Keratinocyte (primary cell): ENCODE results near the gene ZNF280D. TPM values are rescaled to one million over a fixed set of nuclear protein-coding genes. Genes with fewer than 3 reads are reported as not detected.

Experiments
- DNase-seq: peaks from one replicate; pipeline ENCODE4 v3.0.0-alpha.2; 2011; ENCODE audit warnings: low read depth, missing footprints, low spot score
- FAIRE-seq: peaks from 2 replicates; lab custom pipeline; 2011; peaks lifted over from hg19 to GRCh38; lab: Jason Lieb, UNC
- H2AFZ ChIP-seq: 2 replicates; pipeline ENCODE4 v1.6.0; 2012; ENCODE audit warnings: low read length, control low read depth, inconsistent platforms; ENCODE audit not compliant: control insufficient read depth
- H3K27ac ChIP-seq: 2 replicates; pipeline ENCODE4 v1.5.1; 2011; ENCODE audit warnings: low read length; ENCODE audit not compliant: control insufficient read depth, insufficient read depth
- H3K27me3 ChIP-seq: 3 replicates; pipeline ENCODE4 v1.6.0; 2011; ENCODE audit warnings: low read length; ENCODE audit not compliant: control insufficient read depth, insufficient read depth; ENCODE audit errors: extremely low read depth
- H3K36me3 ChIP-seq, 2 experiments: 2 replicates in 1 of 2; 3 replicates in 1 of 2; pipeline ENCODE4 v1.5.1; 2011; ENCODE audit warnings: low read length in 2 of 2, mild to moderate bottlenecking in 1 of 2; ENCODE audit not compliant: control insufficient read depth in 2 of 2, insufficient read depth in 2 of 2; ENCODE audit errors: extremely low read depth in 1 of 2
- H3K4me1 ChIP-seq: 3 replicates; pipeline ENCODE4 v1.5.1; 2011; ENCODE audit warnings: low read length; ENCODE audit not compliant: control insufficient read depth, insufficient read depth; ENCODE audit errors: extremely low read depth
- H3K4me2 ChIP-seq: 3 replicates; pipeline ENCODE4 v1.6.0; 2011; ENCODE audit warnings: low read depth, low read length; ENCODE audit not compliant: control insufficient read depth, insufficient read depth; ENCODE audit errors: extremely low read depth
- H3K4me3 ChIP-seq, 3 experiments: fragments of 200-600 bp in 1 of 3; sonication (generic) in 1 of 3; 2 replicates in 2 of 3; 3 replicates in 1 of 3; pipeline ENCODE4 v1.5.1; 2011 to 2016; ENCODE audit warnings: low read length in 3 of 3, mild to moderate bottlenecking in 3 of 3, control low read depth in 2 of 3, inconsistent platforms in 1 of 3, low read depth in 1 of 3, mixed read lengths in 1 of 3, mixed run types in 1 of 3, moderate library complexity in 1 of 3; ENCODE audit not compliant: control insufficient read depth in 2 of 3, insufficient read depth in 2 of 3; ENCODE audit errors: extremely low read depth in 1 of 3
- H3K79me2 ChIP-seq: 2 replicates; pipeline ENCODE4 v1.6.0; 2012; ENCODE audit warnings: low read length; ENCODE audit not compliant: control insufficient read depth, insufficient read depth
- H3K9ac ChIP-seq: 3 replicates; pipeline ENCODE4 v1.6.0; 2011; ENCODE audit warnings: low read length; ENCODE audit not compliant: control insufficient read depth, insufficient read depth; ENCODE audit errors: extremely low read depth
- H3K9me1 ChIP-seq: 3 replicates; pipeline ENCODE4 v1.6.0; 2011; ENCODE audit warnings: low read length; ENCODE audit not compliant: control insufficient read depth, insufficient read depth; ENCODE audit errors: extremely low read depth
- H3K9me3 ChIP-seq: 2 replicates; pipeline ENCODE4 v1.5.1; 2012; ENCODE audit warnings: low read depth, low read length; ENCODE audit not compliant: control insufficient read depth
- H4K20me1 ChIP-seq: 3 replicates; pipeline ENCODE4 v1.6.0; 2011; ENCODE audit warnings: low read length; ENCODE audit not compliant: control insufficient read depth, insufficient read depth; ENCODE audit errors: extremely low read depth
- CTCF ChIP-seq, 3 experiments: IDR thresholded peaks in 1 of 3; conservative IDR thresholded peaks in 1 of 3; optimal IDR thresholded peaks in 1 of 3; 2 replicates in 2 of 3; 3 replicates in 1 of 3; pipeline versions ENCODE3 to v1.5.1; 2011; ENCODE audit warnings: low read length in 3 of 3, mild to moderate bottlenecking in 3 of 3, moderate library complexity in 2 of 3, control low read depth in 1 of 3, inconsistent platforms in 1 of 3; ENCODE audit not compliant: insufficient read depth in 2 of 3; ENCODE audit errors: extremely low read depth in 1 of 3
- EZH2 ChIP-seq: IDR thresholded peaks from one replicate; pipeline ENCODE4 v1.6.1; 2012; ENCODE audit warnings: inconsistent platforms, mild to moderate bottlenecking, low read length, moderate library complexity
- dilution Hi-C: fragments of 300-500 bp; cut with MboI; formaldehyde crosslinking; loops from one replicate; pipeline ENCODE4 v1.7.0; 2020; ENCODE audit warnings: low sequenced_read_pairs; ENCODE audit not compliant: extremely low pct_ligation_motif_present
- polyA plus RNA-seq, 5 experiments: library from polyadenylated mRNA; depleted of rRNA in 3 of 5; stranded (reverse) in 3 of 5; stranded (forward) in 1 of 5; unstranded in 1 of 5; fragments of >200 nt; gene quantifications; 1 replicate in 1 of 5; 2 replicates in 3 of 5; 3 replicates in 1 of 5; pipeline versions ENCODE4 v1.2.1 to v1.2.3, GENCODE V29; 2011 to 2012; ENCODE audit warnings: missing spikeins in 2 of 5, low read depth in 1 of 5, low replicate concordance in 1 of 5

Gene ZNF280D
- polyA plus RNA-seq, 1 donor (not counting 4 experiments of a cell fraction or from before 2014, with no cell fraction given): 8.7 TPM

GRCh38 chr15:56736308-56736707 is 3.0 kb upstream of the ZNF280D start:
- Histone ChIP-seq H3K9me3 (no peaks in the 10 kb centered on the region), H3K4me2 (no peak overlapping the region), H3K9me1 (no peaks in the 10 kb centered on the region), H2AFZ (no peak overlapping the region), H3K36me3 (no peaks in the 10 kb centered on the region), H3K9ac (no peak overlapping the region), H3K4me1 (peaks cover 17% of the 10 kb centered on the region), H3K27me3 (no peaks in the 10 kb centered on the region), H3K79me2 (peaks cover 15% of the 10 kb centered on the region), H4K20me1 (no peaks in the 10 kb centered on the region), H3K27ac (no peak overlapping the region), H3K4me3 (no peak overlapping the region)
- FAIRE-seq (no peak), DNase-seq (no peak)
- TF ChIP-seq CTCF (optimal IDR thresholded peaks at IDR 0.05 in 1 of 3, IDR thresholded peaks at IDR 0.05 in 1 of 3, conservative IDR thresholded peaks at IDR 0.05 in 1 of 3; ENCODE audit: extremely low read depth in 1 of 3, insufficient read depth in 2 of 3, low read length in 3 of 3) (no peak), EZH2 (no peak)
- dilution Hi-C loops: no loop called here

- Histone ChIP-seq H3K27me3 (no peaks in the 10 kb centered on the region), H3K36me3 (no peaks in the 10 kb centered on the region), H3K27ac (no peak overlapping the region), H3K4me1 (peaks cover 19% of the 10 kb centered on the region), H2AFZ (no peak overlapping the region), H4K20me1 (no peaks in the 10 kb centered on the region), H3K79me2 (peaks cover 21% of the 10 kb centered on the region), H3K4me3 (no peak overlapping the region), H3K9me3 (no peaks in the 10 kb centered on the region), H3K4me2 (no peak overlapping the region), H3K9ac (no peak overlapping the region), H3K9me1 (no peaks in the 10 kb centered on the region)
- no peak for DNase-seq
- dilution Hi-C loops: no loop called here
- TF ChIP-seq EZH2 (no peak), CTCF (optimal IDR thresholded peaks at IDR 0.05 in 1 of 3, IDR thresholded peaks at IDR 0.05 in 1 of 3, conservative IDR thresholded peaks at IDR 0.05 in 1 of 3; ENCODE audit: extremely low read depth in 1 of 3, insufficient read depth in 2 of 3, low read length in 3 of 3) (no peak)
- no peak for FAIRE-seq
These were observed 2.3 kb upstream of the ZNF280D start for GRCh38 chr15:56735589-56735988.
